GM19328 (cell line): ENCODE measurements around the gene SELENOI.
"Not testable (repeated sequence)": the region's sequence is repeated elsewhere in the genome, so short reads cannot be mapped to it uniquely, and the experiment has no call there.

Experiments
- ATAC-seq: cut with Tn5 transposase; IDR thresholded peaks from one replicate; pipeline ENCODE4 v1.9.1; 2021; ENCODE audit warnings: mild to moderate bottlenecking, moderate library complexity; ENCODE audit not compliant: unreplicated experiment

SELENOI gene

DNA sequence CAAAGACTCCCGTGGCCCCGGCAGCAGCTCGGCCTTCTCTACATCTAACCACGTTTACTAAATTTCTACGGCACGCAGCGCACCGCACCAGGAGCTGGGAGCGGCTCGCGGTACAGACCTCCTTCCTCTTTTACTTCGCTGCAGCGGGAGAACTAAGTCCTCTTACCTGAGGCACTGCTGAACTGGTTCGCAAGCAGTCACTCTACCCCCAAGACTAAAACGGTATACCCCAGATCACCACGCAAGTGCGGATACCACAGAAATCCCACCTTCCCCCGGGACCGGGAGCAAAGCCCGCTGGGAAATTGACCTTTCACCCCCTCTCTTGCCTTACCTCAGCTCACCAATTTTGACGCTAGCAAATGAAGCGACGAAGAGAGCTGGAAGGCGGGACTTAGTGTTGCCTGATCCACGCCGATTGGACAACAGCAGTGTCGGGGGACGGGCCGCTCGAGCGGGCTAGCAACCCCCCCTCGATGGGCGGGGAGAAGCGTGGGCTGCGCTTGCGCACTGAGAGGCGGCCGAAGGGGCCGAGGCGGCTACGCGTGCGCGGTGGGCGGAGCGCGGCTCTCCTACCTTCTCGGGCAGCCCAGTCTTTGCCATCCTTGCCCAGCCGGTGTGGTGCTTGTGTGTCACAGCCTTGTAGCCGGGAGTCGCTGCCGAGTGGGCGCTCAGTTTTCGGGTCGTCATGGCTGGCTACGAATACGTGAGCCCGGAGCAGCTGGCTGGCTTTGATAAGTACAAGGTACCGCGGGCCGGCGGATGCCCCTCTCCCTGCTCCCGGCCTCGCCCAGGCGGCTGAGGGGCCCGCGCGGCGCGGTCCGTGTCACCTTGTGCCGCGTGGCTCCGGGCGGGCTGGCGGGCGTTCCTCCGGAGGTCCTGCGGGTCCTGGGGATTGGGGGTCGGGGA lies at the start of gene SELENOI:
SELENOI (plus strand) TSS at position 599 of the 909 bp plus-strand sequence; CDS start at position 689, 90 bp downstream.
- ATAC-seq = peak; percentile 88

DNA sequence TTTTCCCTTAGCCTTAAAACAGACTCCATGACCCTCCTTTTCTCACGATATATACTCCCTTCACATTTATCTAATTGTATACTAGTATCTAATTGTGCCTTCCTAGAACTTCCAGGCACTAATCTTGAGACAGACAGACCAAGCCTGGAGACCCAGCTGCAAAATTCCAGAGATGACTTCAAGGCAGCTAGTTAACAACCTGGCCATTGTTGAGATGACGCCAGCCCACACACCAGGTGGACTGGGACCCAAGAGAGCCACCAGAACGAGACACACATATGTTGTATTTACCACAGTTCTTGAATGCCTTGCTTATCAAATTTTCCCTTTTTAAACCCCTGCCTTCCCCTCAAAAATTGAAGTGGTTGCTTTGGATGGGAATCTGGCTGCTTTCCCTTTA lies 48.9 kb upstream of the SELENOI start:
- ATAC-seq = no peak

DNA sequence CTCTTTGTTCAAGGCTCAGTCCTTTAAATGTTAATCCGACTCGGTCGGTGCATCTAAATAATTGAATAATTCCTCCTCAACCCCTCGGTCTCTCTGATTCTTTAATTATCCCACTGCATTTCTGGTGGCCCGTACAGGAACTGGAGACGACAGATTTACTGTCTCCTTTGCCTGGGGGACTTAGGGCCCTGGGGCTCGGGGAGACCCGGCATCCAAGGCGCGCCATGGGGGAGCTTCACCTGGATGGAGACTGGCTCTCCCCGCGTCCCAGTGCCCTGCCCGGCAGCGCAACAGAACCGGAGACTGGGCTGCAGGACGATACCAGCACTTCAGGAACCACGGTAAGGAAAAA lies 47.7 kb upstream of the SELENOI start:
- ATAC-seq = no peak

DNA sequence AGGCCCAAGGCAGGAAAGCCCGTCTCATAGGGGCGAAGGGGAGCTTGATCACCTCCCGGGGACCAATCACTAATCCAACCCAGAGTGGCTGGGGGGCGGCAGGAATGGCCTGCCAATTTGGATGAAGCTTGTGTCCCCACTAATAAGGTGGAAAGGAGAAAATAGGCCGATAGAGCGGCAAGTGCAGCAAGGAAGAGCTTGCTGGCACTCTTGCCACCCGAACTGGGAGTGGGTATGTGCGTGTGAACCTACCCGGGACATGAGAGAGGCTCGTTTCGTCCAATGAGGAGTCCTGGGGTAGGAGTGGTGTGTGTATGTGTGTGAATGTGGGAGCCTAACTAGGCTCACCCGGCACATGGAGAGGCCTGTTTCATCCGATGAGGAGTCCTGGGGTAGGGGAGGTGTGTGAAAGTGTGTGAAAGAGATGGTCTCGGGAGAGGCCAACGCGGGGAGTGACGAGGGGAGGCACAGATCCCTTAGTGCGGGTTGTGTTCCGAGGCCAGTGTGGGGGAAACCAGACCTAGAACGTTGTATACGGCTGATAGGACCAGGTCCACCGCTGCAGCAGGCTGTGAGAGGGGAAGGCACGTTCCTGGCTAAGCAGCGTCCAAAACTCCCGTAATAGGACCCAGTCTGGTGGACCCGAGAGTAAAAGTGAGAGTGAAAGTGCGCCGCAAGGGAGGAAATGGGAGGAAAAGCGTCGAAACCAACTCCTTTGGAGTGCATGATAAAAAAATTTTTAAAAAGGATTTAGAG lies 47.1 kb upstream of the SELENOI start:
- ATAC-seq = no peak

DNA sequence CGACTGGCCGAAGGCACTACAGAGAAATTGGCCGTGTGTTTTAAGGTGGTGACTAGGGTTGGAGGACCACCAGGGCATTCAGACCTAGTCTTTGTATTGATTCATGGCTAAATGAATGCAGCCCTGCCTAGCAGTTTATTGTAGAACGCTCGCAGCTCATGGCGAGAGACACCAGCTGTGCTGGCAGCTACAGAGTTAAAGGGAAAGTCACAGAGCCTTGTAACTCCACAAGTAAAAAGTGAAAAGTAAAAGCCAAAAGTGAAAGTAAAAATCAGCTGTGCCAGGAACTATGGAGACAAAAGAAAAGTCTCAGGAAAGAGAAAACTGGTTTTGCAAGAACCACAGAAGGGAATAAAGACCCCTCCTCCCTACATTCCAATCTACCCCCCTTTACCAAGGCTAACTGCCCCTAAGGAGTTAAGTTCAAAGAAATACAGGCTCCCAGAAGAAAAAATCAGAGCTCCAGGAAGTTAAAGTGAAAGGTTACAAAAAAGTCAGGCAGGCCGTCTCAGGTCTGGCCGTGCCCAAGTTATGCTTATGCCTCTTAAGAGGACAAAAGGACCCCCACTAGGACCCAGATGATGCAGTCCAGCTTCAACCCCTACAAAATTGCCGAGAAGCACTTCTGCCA lies 46.4 kb upstream of the SELENOI start:
- ATAC-seq = no peak

DNA sequence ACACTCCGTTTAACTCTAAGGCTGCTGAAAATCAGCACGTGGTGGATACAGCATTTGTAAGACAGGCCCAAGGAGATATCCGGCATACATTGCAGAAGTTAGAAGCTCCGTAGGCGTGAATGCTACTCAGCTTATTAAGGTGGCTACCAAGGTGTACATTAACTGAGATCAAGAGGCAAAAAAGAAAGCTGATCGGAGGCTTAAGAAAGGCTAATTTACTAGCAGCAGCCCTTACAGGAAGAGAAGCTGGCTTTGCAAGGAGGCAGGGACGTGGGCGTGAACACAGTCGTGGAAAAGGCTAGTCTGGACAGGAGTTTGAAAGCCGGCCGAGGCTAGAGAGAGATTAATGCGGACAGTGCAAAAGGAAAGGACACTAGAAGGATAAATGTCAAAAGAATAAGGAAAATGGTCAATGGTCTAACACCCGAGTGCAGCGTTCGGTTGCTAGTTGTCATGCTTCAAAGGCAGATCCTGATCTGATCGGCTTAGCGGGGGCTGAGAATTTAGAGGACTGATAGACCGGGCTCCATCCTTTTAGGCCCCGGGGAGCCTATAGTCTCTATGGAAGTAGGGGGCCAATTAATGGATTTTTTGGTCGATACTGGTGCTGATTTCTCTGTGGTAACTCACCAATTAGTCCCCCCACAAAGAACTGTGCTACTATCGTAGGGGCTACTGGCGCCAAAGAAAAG lies 45.6 kb upstream of the SELENOI start:
- no peak for ATAC-seq

DNA sequence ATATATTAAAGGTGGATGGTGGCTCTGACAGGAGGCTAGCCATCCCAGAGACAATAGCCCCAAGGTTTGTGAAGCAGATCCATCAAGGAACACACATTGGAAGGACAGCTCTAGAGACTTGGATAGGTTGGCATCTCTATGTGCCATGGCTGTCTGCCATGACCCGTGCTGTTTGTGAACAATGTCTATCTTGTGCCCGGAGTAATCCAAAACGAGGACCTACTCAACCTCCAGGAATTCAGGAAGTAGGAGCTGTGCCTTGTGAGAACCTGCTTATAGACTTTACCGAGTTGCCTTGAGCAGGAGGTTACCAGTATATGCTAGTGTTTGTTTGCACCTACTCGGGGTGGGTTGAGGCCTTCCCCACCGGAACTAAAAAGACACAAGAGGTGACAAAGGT lies 43.1 kb upstream of the SELENOI start:
- no peak for ATAC-seq

DNA sequence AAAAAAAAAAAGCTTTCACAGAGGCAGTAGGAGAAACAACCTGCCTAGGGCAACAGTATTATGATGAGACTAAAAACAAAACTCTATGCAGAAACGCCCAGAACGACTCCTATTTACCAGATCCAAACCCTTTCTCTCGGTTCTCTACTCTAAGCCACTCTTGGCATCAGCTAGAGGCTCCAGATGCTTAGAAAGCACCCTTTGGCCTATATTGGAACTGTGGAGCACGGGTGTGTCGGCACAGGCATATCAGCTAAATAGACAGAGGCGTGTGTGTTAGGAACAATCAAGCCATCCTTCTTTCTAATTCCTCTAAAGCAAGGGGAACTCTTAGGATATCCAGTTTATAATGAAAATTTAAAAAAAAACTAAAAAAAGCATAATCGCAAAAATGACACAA lies 40.8 kb upstream of the SELENOI start:
- ATAC-seq = not testable (repeated sequence)

GRCh38 chr2:26305540-26305939 lies 40.4 kb upstream of the SELENOI start:
- no peak for ATAC-seq

DNA sequence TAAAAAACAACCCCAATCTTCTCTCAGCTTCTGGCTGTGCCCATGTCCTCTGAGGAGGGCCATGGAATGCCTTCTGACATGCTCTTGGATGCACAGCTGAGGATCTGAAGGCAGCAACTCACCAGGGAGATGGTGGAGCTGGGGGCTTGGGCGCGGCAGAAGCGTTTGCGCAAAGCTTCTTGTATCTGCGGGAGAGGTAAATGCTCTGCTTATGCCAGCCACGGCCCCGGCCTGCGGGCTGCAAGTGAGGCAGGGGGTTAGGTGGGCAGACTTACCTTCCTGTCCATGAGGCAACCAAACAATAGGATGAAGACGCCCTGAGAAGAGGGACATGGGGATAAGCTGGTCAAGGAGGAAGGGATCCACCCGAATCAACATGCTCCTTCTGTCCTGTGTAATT lies 36.0 kb upstream of the SELENOI start:
- ATAC-seq = no peak

- no peak for ATAC-seq
Measured at GRCh38 chr2:26312471-26312870, 33.5 kb upstream of the SELENOI start.

- ATAC-seq = no peak
Measured at GRCh38 chr2:26313446-26313845, 32.5 kb upstream of the SELENOI start.

DNA sequence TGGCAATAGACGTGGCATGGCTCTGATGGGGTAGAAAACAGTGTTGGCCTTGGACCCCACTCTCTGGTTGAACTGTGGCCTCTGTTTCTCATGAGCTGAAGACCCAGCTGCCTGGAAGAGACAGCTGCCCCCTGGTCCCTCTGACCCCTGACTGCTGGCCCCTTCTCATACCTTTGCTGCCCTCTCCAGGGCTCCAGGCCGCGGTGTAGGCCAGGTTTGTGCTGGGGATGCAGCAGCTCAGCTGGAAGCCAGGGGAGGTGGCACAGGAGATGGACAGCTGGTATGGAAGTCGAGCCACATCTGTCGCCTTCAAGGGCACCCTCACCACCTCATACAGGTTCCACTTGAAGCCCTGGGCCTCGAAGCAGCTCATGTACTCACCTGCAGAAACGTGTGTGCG lies 31.7 kb upstream of the SELENOI start:
- ATAC-seq = no peak

- no peak for ATAC-seq
Measured at GRCh38 chr2:26316041-26316440, 29.9 kb upstream of the SELENOI start.

GRCh38 chr2:26316845-26317244 lies 29.1 kb upstream of the SELENOI start:
- ATAC-seq = no peak

DNA sequence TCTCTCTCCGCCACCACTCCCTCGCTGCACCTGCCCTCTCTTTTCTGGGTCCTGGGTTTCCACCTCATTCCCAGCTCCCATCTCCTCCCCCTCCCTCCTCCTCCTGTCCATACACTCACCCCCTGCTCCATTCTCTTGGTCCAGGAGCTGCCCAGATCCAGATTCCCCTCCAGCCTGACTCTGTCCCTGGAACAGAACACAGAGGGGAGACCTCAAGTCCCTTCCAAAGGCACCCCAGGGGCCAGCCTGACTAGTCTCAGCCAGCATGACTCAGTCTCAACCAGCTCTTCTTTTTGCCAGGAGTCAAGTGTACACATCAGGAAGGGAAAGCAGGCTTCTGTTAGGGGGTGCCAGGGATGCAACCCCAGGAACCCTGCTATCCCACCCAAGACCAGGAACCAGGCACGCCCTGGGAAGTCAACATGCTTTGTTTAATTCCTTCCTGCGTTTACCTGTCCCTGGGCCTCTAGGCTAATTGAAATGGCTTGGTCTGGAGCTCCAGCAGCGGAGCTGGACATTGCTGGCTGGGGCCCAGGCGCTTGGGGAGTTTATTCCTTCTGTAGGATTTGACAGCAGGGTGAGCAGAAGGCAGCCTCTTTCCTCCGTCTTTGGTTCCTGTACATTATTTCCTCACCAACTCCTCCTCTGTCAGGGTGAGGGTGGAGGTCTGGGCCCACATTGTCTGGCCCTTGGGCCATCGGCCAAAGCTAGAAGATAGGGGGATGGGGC lies 28.4 kb upstream of the SELENOI start:
- no peak for ATAC-seq

GRCh38 chr2:26318950-26319349 lies 27.0 kb upstream of the SELENOI start:
- no peak for ATAC-seq

DNA sequence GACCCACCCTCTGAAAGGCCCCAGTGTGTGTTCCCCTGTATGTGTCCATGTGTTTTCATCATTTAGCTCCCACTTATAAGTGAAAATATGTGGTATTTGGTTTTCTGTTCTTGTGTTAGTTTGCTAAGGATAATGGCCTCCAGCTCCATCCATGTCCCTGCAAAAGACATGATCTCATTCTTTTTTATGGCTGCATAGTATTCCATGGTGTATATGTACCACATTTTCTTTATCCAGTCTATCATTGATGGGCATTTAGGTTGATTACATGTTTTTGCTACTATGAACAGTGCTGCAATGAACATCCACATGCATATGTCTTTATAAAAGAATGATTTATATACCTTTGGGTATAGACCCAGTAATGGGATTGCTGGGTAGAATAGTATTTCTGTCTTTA lies 21.5 kb upstream of the SELENOI start:
- not testable (repeated sequence) for ATAC-seq

DNA sequence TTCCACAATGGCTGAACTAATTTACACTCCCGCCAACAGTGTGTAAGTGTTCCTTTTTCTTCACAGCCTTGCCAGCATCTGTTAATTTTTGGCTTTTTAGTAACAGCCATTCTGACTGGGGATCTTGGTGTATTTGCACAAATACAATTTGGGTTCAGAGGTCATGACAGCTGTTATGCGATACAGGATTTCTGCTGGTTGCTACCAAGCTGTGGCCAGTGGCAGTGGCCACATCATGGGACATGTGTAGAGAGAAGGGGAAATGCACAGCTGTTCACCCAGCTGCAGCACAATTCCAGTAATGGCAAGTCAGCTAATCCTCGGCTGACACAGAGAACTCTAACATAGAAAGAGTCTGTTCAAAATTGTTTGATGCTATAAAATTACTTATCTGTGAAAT lies 21.0 kb upstream of the SELENOI start:
- no peak for ATAC-seq

DNA sequence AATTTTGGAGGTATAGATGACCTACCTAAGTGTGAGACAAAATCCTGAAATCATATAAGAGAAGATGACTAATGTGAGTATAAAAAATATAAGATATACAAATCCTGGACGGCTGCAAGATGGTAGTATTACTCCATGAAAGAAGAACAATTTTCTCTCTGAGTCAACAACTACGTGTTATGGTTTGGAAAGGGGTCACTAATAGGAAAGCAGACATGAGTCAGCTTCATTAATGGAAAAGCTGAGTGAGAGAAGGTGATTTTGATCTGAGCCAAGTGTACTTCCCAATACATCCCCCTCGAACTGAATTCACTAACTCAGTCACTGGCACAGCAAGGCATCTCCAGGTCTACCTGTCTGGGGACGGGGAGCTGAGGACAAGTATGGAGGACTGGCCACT lies 20.1 kb upstream of the SELENOI start:
- no peak for ATAC-seq
